IPS-18c (cell line): ENCODE results near the gene RGL1.

Experiments used
- H3K4me3 ChIP-seq: 2 replicates; pipeline ENCODE4 v1.7.0; 2013; ENCODE audit warnings: low read depth, mild to moderate bottlenecking, low read length, moderate library complexity; ENCODE audit not compliant: insufficient read depth
- H3K9me3 ChIP-seq: one replicate; pipeline ENCODE4 v1.6.1; 2013; ENCODE audit warnings: mild to moderate bottlenecking, low read length, moderate library complexity; ENCODE audit not compliant: control insufficient read depth, insufficient read depth

RGL1 gene

DNA sequence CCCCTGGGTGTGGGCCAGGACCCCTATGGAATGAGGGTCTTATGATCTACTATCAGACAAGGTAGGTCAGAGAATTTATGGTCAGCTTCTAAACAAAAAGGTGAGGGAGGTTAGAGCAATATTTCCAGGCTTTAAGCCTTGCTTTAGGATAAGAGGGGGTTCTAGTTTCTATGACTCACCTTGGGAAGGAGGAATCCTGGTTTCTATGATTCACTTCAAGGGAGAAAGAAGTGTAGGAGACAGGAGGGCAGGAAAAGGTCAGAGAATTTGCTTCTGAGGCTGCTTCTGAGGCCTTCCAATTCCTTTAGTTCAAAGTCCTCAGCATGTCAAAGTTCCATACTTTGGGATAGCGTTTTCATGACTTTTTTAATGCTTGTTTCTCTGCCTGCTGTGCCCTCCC is 35.2 kb downstream of the RGL1 start:
- H3K9me3 ChIP-seq = no peaks in the 10 kb centered on the region
- H3K4me3 ChIP-seq = no peak overlapping the region

DNA sequence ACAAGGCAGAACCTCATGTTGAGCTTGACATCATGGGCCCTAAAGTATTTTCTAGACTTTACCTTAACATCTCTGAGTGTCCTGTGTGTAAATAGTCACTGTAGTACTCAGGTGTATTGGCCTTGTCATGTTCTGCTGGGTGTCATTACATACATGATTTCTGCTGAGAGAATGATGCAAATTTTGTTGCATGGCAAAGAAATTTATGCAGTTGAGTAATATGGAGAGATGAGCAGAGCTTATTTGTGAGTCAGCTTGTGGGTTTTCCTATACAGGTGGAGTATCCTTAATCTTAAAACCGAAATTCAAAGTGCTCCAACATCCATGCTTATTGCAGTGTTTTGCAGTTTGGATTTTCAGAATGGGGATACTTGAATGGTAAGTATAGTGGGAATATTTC is 36.6 kb downstream of the RGL1 start:
- Histone ChIP-seq H3K4me3 (no peak overlapping the region), H3K9me3 (no peaks in the 10 kb centered on the region)

DNA sequence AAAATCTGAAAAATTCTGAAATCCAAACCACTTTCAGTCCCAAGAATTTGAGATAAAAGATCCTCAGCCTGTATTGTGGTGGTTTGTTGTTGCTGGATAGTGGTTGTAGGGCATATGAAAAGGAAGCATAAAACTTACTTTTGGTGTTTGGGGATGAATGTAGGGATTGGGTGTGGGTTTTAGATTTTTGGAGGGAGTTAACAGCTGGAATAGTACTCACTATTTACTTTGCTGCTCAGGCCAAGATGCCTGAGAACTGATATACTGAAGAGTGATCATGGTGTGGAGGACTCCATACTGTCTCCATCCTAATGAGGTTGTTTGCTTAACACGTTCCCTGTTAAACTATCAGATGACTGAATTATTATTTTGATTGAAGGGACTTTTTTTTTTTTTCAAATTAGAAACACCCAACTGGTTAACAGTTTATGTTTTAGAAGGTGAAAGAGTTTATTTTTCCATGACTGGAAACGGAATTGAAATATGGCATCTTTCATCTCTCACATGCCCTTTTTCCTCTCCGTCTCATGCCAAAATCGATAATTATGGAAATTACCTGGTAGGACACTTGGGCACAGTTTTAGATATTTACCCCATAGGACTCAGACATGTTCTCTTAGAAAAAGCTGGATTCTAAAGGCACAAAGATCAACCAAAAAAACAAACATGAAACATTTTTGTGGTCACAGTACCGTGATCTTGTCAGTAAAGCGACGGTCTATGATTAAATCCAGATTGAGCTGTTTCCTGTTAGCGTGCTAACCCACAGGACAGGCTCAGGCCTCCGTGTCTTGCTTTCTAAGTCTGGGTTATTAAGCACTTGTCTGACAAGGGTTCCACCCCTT is 37.3 kb downstream of the RGL1 start:
- Histone ChIP-seq H3K9me3 (no peaks in the 10 kb centered on the region), H3K4me3 (no peak overlapping the region)

DNA sequence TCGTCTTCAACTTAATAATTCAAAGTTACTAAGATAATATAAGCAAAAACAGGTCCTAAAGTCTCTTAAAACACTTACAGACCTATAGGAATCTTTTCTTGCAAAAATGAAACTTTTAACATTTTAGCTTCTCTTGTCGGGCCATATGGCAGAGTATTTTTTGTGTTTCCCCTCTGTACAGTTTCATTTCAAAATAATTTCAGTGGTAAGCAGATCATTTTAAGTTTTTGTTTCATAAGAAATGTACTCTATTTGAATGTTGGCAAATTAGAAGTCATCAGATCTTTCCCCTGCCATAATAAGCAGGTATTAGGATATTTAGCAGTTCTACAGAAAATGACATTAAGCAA is 37.9 kb downstream of the RGL1 start:
- no peaks in the 10 kb centered on the region for H3K9me3 ChIP-seq
- H3K4me3 ChIP-seq = no peak overlapping the region

DNA sequence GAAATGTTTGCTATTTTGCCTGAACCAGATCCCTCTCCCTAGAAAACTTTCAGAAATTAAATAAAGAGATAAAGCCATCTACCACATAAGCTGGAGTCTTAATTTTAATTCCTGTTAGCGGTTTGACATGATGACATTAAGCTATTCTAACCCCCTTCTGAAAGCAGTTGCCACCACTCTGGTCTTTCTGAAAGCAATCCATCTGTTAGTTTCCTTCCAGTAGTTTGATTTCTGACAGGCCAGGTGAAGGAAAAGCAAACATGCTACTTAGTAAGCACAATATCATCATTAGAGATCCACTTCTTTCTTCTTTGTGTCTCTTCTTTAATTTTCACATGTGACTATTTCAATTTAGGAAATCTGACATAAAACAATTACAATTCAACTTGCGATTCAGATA is 39.9 kb downstream of the RGL1 start:
- H3K4me3 ChIP-seq = no peak overlapping the region
- no peaks in the 10 kb centered on the region for H3K9me3 ChIP-seq

DNA sequence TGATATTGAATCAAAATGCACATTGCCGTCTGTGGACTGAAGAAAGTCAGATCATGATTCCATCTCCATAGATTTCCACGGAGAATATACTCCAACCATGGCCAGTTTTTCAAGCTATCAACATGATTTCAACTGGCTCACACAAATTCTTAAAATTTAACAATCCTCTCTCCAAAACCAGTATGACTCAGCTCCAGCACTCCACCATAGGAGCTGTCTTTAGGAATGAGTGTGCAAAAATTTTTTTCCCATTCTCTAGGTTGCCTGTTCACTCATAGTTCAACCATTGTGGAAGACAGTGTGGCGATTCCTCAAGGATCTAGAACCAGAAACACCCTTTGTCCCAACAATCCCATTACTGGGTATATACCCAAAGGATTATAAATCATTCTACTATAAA is 40.8 kb downstream of the RGL1 start:
- no peaks in the 10 kb centered on the region for H3K9me3 ChIP-seq
- no peak overlapping the region for H3K4me3 ChIP-seq

DNA sequence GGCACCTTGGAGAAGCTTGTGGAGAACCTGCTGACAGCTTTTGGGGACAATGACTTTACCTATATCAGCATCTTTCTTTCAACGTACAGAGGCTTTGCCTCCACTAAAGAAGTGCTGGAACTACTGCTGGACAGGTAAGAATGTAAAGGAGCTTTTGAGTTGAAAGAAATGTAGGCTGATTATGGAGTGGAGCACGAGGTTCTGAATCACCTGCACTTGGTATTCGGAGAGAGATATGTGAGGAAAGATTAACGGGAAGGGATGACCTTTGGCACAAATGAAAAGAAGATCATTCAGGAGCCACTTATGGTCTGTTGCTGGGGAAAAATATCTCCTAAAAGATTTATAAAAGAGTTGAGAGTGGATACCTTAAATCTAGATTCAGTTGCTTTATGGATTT is 42.7 kb downstream of the RGL1 start:
- no peak overlapping the region for H3K4me3 ChIP-seq
- no peaks in the 10 kb centered on the region for H3K9me3 ChIP-seq

DNA sequence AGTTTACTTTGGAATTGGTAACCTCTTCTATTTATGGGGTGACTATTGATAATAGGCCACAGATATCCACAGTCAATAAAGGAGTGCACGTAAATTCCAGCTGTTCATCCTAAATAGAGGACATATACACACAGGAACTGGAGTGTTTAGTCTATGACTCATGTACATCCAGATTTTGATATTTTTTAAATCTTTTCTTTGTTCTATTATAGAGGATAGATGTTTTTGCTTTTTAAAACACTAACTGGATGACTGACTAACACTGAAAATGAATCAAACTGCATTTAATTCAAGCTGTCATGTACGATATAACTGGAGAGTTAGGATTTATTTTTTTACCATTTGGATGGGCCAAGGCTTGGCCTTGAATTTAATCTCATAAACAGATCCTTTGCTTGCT is 45.9 kb downstream of the RGL1 start:
- no peak overlapping the region for H3K4me3 ChIP-seq
- H3K9me3 ChIP-seq = no peaks in the 10 kb centered on the region

DNA sequence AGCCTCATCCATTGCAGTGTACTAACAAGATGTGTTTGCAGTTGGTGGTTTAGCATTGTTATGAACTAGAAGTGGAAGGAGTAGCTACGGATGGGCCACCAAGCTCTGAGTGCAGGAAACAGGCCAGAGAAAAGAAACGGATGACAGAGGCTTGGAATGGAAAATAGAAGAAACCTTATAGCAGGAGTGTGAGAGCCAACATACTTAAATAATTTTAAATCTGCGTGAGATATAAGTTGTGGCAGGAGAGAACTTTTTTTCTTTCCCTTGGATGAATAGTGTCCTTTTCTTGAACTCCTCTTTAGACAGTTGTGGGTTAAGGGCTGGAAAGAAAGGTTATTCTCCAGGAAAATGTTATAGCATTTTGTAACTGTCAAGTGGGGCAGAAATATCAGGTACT is 54.2 kb downstream of the RGL1 start:
- Histone ChIP-seq H3K4me3 (no peak overlapping the region), H3K9me3 (no peaks in the 10 kb centered on the region)

DNA sequence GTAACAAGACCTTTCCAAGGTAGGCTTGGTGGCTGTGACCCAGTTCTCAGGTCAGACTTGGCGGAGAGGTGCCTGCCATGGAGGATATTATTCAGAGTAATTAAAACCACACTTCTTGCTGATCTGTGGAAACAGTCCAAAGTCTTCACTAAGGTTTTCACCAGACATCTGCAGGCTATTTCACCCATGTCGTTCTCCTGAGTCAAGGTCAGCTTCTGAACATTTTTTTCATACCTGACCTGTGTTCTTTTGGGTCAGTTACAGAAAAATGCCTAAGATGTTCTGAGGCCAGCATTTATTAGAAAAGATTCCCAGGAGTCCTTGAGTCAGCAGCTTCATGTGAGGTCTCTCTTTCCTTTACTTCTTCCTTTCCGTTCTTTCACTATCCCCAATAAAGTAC is 54.9 kb downstream of the RGL1 start:
- no peaks in the 10 kb centered on the region for H3K9me3 ChIP-seq
- no peak overlapping the region for H3K4me3 ChIP-seq

DNA sequence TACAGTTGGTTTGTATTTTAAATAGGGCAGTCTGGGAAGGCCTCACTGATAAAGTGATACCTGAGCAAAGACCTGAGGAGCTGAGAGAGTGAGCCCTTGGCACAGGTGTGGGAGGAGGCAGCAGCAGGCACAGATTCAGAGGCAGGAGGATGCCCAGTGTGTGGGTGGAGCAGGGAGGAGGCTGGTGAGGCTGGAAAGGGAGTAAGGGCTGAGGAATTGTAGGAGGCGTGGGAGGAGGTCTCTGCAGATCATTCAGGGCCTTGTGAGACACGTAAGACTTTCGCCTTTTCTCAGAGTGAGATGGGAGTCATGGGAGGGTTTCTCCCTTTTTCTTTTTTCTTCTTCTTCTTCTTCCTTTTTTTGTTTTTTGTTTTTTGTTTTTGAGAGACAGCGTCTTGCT is 58.0 kb downstream of the RGL1 start:
- Histone ChIP-seq H3K9me3 (no peaks in the 10 kb centered on the region), H3K4me3 (no peak overlapping the region)

DNA sequence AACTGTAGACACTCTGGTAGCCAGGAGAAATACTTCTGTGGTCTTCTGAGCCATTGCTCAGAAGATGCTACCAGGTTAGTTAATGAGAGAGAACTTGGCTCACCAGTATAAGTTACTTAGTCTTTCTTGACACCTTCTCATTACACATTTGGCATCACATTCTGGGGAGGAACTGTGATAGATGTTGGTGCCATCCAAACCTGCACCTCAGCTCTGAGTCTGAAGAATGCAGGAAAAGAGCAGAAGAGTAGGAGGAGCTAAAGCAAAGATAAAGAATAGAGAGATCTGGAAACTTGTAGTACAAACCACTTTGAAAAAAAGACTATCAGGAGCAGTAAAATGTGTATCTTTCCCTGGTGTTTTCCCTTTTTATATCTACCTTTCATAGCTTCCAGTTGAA is 58.9 kb downstream of the RGL1 start:
- Histone ChIP-seq H3K4me3 (no peak overlapping the region), H3K9me3 (no peaks in the 10 kb centered on the region)

DNA sequence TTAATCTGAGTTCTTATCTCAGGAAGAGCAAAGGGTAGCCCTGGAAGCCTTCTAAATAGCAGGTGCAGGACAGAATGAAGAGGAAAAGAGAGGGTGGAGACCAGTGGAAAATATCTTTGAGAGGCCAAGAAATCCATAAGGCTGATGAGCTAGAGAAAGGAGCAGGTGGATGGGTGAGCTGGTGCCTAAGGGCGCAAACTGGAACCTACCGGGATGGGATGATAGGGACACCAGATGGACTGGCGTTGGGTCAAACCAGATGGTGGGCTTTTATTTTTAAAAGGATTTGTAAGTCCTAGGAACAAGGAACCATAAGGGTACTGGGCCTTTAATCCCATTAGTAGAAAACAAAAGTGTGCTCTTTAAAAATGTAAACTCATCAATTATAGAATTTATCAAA is 59.7 kb downstream of the RGL1 start:
- H3K9me3 ChIP-seq = no peaks in the 10 kb centered on the region
- H3K4me3 ChIP-seq = no peak overlapping the region

DNA sequence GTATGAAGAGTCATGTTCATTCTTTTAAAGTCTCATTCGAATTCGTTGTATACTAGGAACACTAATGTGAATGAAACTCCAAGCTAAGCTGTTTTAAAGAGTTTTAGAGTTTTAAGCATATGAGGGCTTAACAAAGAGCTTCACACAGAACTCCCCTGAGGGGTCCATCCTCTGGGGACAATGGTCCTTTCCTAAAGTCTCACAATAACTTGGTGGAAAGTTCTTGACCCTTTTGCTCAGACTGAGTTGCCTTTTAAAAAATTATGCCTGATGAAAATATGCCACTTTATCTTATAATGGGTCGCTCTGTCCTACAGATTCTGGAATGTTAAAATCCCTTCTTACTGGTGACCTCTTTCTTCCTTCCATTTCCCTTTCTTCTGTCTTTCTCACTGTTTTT is 64.3 kb downstream of the RGL1 start:
- Histone ChIP-seq H3K9me3 (no peaks in the 10 kb centered on the region), H3K4me3 (no peak overlapping the region)

DNA sequence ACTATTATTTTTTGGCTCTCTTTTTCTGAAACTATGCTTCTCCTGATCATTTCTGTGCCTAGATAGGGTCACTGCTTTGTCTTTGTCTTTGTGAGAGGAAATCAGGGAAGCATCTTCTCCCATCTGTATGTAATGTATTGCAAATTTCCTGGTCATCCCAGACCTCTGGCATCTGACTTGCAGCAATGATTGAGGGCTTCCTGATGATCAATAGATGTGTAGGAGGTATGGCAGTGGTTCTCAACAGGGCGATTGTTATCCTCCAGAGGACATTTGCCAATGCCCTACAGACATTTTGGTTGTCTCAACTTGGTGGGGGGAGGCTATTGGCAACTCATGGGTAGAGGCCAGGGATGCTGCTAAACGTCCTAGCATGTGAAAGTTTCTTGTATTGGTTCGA is 64.7 kb downstream of the RGL1 start:
- H3K9me3 ChIP-seq = no peaks in the 10 kb centered on the region
- H3K4me3 ChIP-seq = no peak overlapping the region

DNA sequence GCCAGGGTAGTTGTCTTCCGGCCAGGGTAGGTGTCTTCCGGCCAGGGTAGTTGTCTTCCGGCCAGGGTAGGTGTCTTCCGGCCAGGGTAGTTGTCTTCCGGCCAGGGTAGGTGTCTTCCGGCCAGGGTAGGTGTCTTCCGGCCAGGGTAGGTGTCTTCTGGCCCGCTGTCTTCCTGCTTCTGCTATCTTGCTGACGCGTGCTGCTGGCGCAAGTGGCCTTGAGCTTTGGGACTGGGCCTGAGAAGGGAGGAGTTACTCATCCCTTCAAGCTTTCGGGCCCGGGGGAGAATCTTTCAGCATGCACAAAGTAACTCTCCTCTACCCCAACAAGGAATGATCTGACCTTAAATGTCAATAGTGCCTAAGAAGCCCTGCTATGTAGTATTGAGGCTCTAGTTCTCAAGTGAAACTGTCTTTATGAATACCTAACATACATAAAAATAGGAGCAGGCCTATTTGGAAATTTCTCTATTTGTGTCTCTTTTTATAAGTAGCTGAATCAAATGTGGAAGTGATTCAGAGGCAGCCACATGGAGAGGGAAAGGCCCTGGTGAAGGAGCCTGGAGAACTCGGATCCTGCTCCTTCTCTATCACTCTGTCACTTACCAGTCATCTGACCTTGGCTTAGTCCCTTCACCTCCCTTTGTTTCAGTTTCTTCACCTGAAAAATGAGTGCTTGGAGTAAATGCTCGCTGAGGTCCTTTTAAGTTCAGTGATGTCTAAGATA is 65.6 kb downstream of the RGL1 start:
- no peak overlapping the region for H3K4me3 ChIP-seq
- no peaks in the 10 kb centered on the region for H3K9me3 ChIP-seq

DNA sequence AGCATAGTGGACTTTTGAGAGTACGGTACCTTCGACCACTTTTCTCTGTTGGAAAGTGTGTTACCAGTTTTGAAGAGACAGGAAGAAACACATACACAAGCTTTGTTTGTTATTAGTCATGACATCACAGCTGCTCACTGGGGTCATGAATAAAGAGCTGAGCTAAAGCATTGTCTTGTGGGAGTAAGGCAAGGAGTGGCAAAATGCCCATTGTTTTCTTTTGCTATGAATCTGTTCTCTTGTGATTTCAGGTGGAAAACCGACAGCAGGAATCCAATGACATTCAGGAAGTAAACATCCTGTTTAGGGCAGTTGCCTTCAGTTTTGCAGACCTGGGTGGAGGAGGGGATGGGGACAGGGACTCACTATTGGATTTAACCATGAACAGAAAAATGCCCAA is 66.2 kb downstream of the RGL1 start:
- Histone ChIP-seq H3K4me3 (no peak overlapping the region), H3K9me3 (no peaks in the 10 kb centered on the region)

DNA sequence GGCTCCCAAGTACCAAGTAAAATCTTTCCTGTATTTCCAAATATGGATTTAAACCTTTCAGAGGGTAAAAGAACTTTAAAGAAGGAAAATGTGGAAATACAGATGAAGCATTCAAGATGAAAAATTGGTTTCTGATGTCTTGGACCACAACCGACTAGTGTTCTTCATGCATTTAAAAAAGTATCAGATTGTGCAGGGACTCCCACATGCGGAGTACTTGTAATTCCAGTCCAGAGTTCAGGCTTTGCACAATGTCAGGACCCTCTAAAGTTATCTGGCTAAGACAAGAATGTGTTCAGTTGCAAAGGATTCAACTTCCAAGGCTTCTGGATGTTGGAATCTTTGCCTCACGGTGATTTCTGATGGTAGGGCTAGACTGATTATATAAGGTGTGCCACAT is 66.7 kb downstream of the RGL1 start:
- Histone ChIP-seq H3K4me3 (no peak overlapping the region), H3K9me3 (no peaks in the 10 kb centered on the region)

DNA sequence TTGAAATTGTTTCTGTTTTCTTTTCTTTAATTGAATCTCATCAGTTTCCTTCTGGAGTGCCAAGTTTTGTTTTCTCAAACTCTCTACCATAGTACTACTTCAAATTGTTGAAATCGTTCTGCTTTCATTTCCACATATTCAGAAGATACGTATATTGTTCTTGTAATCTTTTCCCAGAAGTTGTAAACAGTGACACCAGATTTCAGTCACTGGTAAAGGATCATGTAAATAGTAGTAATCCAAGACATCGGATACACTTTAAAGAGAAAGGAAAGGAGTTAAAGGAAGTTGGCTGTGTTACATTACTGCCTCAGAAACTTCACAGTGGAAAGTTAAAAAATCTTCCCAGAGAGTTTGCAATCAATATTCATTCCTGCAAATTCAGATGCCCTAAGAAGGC is 67.5 kb downstream of the RGL1 start:
- Histone ChIP-seq H3K4me3 (no peak overlapping the region), H3K9me3 (no peaks in the 10 kb centered on the region)
